Osteocyte (in vitro differentiated cells): ENCODE results near the gene RETREG2. TPM values are rescaled to one million over a fixed set of nuclear protein-coding genes. Genes with fewer than 3 reads are reported as not detected.

Experiments used
- DNase-seq: peaks from one replicate; pipeline ENCODE4 v3.0.0; 2021; ENCODE audit warnings: mixed read lengths; ENCODE audit not compliant: unreplicated experiment; ENCODE audit errors: extremely low spot score
- H3K27ac Mint-ChIP-seq: one replicate; pipeline ENCODE4 v1.8.0; 2021; ENCODE audit warnings: mild to moderate bottlenecking, mixed read lengths; ENCODE audit not compliant: unreplicated experiment
- H3K27me3 Mint-ChIP-seq: one replicate; pipeline ENCODE4 v1.8.0; 2021; ENCODE audit warnings: mixed read lengths; ENCODE audit not compliant: unreplicated experiment
- H3K36me3 Mint-ChIP-seq: one replicate; pipeline ENCODE4 v1.8.0; 2021; ENCODE audit warnings: mixed read lengths; ENCODE audit not compliant: unreplicated experiment
- H3K4me1 Mint-ChIP-seq: one replicate; pipeline ENCODE4 v1.8.0; 2021; ENCODE audit warnings: mixed read lengths; ENCODE audit not compliant: unreplicated experiment
- H3K4me3 Mint-ChIP-seq: one replicate; pipeline ENCODE4 v1.8.0; 2021; ENCODE audit warnings: mild to moderate bottlenecking, moderate library complexity, mixed read lengths; ENCODE audit not compliant: unreplicated experiment
- H3K9me3 Mint-ChIP-seq: one replicate; pipeline ENCODE4 v1.8.0; 2021; ENCODE audit warnings: mixed read lengths; ENCODE audit not compliant: unreplicated experiment
- total RNA-seq: library from RNA; stranded (reverse); gene quantifications from 2 replicates; pipeline ENCODE4 v1.2.1, GENCODE V29; 2021
- TF ChIP-seq, protein P1 (sequence below): fragments of 200-600 bp; sonication (generic); IDR thresholded peaks from 2 replicates; pipeline ENCODE4 v1.5.0; 2021; ENCODE audit warnings: antibody characterized with exemption, mild to moderate bottlenecking, moderate library complexity

RETREG2 gene
- total RNA-seq, 1 donor from 2014 or later, result 101 TPM

GRCh38 chr2:219234331-219234730 is 56.3 kb downstream of the RETREG2 start:
- TF ChIP-seq, protein P1, sequence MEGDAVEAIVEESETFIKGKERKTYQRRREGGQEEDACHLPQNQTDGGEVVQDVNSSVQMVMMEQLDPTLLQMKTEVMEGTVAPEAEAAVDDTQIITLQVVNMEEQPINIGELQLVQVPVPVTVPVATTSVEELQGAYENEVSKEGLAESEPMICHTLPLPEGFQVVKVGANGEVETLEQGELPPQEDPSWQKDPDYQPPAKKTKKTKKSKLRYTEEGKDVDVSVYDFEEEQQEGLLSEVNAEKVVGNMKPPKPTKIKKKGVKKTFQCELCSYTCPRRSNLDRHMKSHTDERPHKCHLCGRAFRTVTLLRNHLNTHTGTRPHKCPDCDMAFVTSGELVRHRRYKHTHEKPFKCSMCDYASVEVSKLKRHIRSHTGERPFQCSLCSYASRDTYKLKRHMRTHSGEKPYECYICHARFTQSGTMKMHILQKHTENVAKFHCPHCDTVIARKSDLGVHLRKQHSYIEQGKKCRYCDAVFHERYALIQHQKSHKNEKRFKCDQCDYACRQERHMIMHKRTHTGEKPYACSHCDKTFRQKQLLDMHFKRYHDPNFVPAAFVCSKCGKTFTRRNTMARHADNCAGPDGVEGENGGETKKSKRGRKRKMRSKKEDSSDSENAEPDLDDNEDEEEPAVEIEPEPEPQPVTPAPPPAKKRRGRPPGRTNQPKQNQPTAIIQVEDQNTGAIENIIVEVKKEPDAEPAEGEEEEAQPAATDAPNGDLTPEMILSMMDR, result no peak
- Mint-ChIP-seq H3K4me3 (no peak overlapping the region), H3K9me3 (no peaks in the 10 kb centered on the region), H3K4me1 (peaks cover 11% of the 10 kb centered on the region), H3K27me3 (no peaks in the 10 kb centered on the region), H3K27ac (no peak overlapping the region), H3K36me3 (peaks cover 37% of the 10 kb centered on the region)
- DNase-seq, result no peak

Other genes with a start within 250 kb of the RETREG2 start
- gene CDK5R2, start 218.6 kb upstream of the RETREG2 start, total RNA-seq, result not detected in 2 replicates
- not detected in 2 replicates for gene FEV, start 193.1 kb upstream of the RETREG2 start, total RNA-seq
- not detected in 2 replicates for gene CRYBA2, start 184.9 kb upstream of the RETREG2 start, total RNA-seq
- not detected in 2 replicates for gene CFAP65, start 136.8 kb upstream of the RETREG2 start, total RNA-seq
- gene IHH, start 117.4 kb upstream of the RETREG2 start, total RNA-seq, result 0.18 TPM in 1 of 2 replicates, not detected in the other
- 18.0 and 19.3 TPM in 2 replicates for gene NHEJ1, start 17.5 kb upstream of the RETREG2 start, total RNA-seq
- gene SLC23A3, start 8.2 kb upstream of the RETREG2 start, total RNA-seq, result 2.8 and 5.2 TPM in 2 replicates
- 42.8 and 45.7 TPM in 2 replicates for gene CNPPD1, start 1.4 kb upstream of the RETREG2 start, total RNA-seq
- gene ZFAND2B, start 28.5 kb downstream of the RETREG2 start, total RNA-seq, result 30.0 and 31.4 TPM in 2 replicates
- 27.5 and 30.0 TPM in 2 replicates for gene ABCB6, start 40.7 kb downstream of the RETREG2 start, total RNA-seq
- gene ATG9A, start 51.4 kb downstream of the RETREG2 start, total RNA-seq, result 83.6 and 95.2 TPM in 2 replicates
- 44.8 and 55.6 TPM in 2 replicates for gene ANKZF1, start 51.5 kb downstream of the RETREG2 start, total RNA-seq
- gene GLB1L, start 67.2 kb downstream of the RETREG2 start, total RNA-seq, result 8.8 and 9.6 TPM in 2 replicates
- 28.3 and 29.4 TPM in 2 replicates for gene STK16, start 67.2 kb downstream of the RETREG2 start, total RNA-seq
- not detected in 2 replicates for gene TUBA4B, start 75.0 kb downstream of the RETREG2 start, total RNA-seq
- 6.9 and 7.9 TPM in 2 replicates for gene TUBA4A, start 75.6 kb downstream of the RETREG2 start, total RNA-seq
- gene DNAJB2, start 101.1 kb downstream of the RETREG2 start, total RNA-seq, result 38.6 and 43.3 TPM in 2 replicates
- gene PTPRN, start 131.1 kb downstream of the RETREG2 start, total RNA-seq, result 0.24 TPM in 1 of 2 replicates, not detected in the other
- not detected in 2 replicates for gene RESP18, start 154.5 kb downstream of the RETREG2 start, total RNA-seq
- 58.1 and 73.2 TPM in 2 replicates for gene DNPEP, start 209.6 kb downstream of the RETREG2 start, total RNA-seq
- not detected in 2 replicates for gene DES, start 240.1 kb downstream of the RETREG2 start, total RNA-seq